Skeletal muscle tissue (tissue), 4 donors: ENCODE results near the gene CRTAC1. TPM values are rescaled to one million over a fixed set of nuclear protein-coding genes. Genes with fewer than 3 reads are reported as not detected.

Source experiments
- H3K27ac ChIP-seq: one replicate; pipeline ENCODE4 v1.7.0; 2013; ENCODE audit warnings: mild to moderate bottlenecking, low read depth, low read length, inconsistent platforms
- H3K27me3 ChIP-seq, 3 donors: one replicate each; pipeline ENCODE4 v1.7.0; 2013; ENCODE audit warnings: low read length in 3 of 3; ENCODE audit not compliant: control insufficient read depth in 3 of 3, insufficient read depth in 3 of 3
- H3K36me3 ChIP-seq, 3 donors: one replicate each; pipeline ENCODE4 v1.7.0; 2013; ENCODE audit warnings: low read length in 3 of 3; ENCODE audit not compliant: control insufficient read depth in 3 of 3, insufficient read depth in 3 of 3
- H3K4me1 ChIP-seq, 3 donors: one replicate each; pipeline ENCODE4 v1.7.0; 2013; ENCODE audit warnings: low read length in 3 of 3, mild to moderate bottlenecking in 3 of 3; ENCODE audit not compliant: control insufficient read depth in 3 of 3, insufficient read depth in 3 of 3
- H3K4me3 ChIP-seq, 3 donors: one replicate each; pipeline ENCODE4 v1.7.0; 2013; ENCODE audit warnings: low read length in 3 of 3
- H3K9ac ChIP-seq, 3 donors: one replicate each; pipeline ENCODE4 v1.7.0; 2013; ENCODE audit warnings: low read length in 3 of 3, mild to moderate bottlenecking in 3 of 3, moderate library complexity in 2 of 3, low read depth in 1 of 3
- H3K9me3 ChIP-seq, 3 donors: one replicate each; pipeline ENCODE4 v1.7.0; 2013; ENCODE audit warnings: low read length in 3 of 3; ENCODE audit not compliant: control insufficient read depth in 3 of 3
- total RNA-seq: library from RNA; depleted of rRNA; stranded (reverse); fragments of >200 nt; gene quantifications from one replicate; pipeline ENCODE4 v1.2.3, GENCODE V29; 2014
- donor health status: Osteomylitis.

CRTAC1 gene
- total RNA-seq, 1 donor from 2014 or later = 0.52 TPM

DNA sequence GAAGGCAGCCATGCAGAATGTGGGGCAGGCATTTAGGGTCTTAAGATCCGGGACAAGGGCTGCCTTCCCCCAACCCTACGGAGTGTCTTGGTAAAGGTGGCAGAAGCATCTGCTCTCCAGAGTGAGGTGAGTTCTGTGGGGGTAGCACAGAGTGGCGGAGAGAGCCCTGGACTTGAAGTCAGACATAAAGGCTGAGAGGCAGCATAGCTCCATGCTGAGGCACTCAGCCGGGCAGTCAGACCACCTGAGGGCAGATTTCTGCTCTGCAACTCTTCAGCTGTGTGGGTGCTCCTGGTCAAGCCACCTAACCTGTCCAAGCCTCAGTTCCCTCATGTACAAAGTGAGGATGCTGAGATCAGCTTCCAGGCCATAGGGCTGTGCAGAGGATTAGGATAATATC lies 81.0 kb downstream of the CRTAC1 start:
- H3K27ac ChIP-seq = no peak overlapping the region
- no peaks in the 10 kb centered on the region for H3K36me3 ChIP-seq
- H3K4me1 ChIP-seq = no peaks in the 10 kb centered on the region
- no peak overlapping the region for H3K9ac ChIP-seq
- H3K9me3 ChIP-seq = peaks cover 0 to 6% (median 0%) of the 10 kb centered on the region in 3 donors
- H3K27me3 ChIP-seq = peaks cover 5 to 8% (median 5%) of the 10 kb centered on the region in 3 donors
- no peak overlapping the region for H3K4me3 ChIP-seq

DNA sequence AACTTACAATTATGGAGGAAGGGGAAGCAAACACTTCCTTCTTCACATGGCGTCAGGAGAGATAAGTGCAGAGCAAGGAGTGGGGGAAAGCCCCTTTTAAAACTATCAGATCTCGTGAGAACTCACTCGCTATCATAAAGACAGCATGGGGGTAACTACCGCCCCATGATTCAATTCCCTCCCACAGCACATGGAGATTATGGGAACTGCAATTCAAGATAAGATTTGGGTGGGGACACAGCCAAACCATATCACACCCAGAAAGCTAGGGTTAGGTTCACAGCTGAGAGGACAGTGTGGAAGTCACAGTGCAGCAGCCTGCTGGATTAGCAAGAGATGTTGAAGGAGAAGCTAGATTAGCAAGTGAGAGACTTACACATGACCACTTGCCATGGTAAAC lies 81.6 kb downstream of the CRTAC1 start:
- H3K9me3 ChIP-seq = peaks cover 0 to 8% (median 0%) of the 10 kb centered on the region in 3 donors
- H3K27me3 ChIP-seq = peaks cover 5 to 8% (median 5%) of the 10 kb centered on the region in 3 donors
- H3K4me1 ChIP-seq = no peaks in the 10 kb centered on the region
- no peak overlapping the region for H3K4me3 ChIP-seq
- no peak overlapping the region for H3K9ac ChIP-seq
- no peak overlapping the region for H3K27ac ChIP-seq
- no peaks in the 10 kb centered on the region for H3K36me3 ChIP-seq

DNA sequence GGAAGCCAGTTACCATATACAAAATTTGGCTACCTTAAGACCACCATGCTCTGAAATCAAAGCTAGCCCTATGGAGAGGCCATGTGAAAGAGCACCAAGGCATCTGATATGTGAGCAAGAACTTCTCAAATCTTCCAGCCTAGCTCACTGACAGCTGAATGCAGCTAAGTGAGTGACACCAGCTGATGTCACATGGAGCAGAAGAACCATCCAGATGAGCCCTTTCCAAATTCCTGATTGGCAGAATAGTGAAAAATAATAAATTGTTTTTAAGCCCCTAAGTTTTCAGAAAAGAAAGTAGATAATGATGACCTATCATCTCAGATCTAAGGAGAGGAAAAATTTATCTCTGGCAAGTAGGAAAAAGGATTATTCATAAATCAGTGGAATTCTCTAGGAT lies 85.6 kb downstream of the CRTAC1 start:
- Histone ChIP-seq H3K36me3 (no peaks in the 10 kb centered on the region), H3K4me1 (no peaks in the 10 kb centered on the region), H3K9me3 (peaks cover 0 to 8% (median 0%) of the 10 kb centered on the region in 3 donors), H3K9ac (no peak overlapping the region), H3K27ac (no peak overlapping the region), H3K27me3 (peaks cover 0 to 18% (median 5%) of the 10 kb centered on the region in 3 donors), H3K4me3 (no peak overlapping the region)

DNA sequence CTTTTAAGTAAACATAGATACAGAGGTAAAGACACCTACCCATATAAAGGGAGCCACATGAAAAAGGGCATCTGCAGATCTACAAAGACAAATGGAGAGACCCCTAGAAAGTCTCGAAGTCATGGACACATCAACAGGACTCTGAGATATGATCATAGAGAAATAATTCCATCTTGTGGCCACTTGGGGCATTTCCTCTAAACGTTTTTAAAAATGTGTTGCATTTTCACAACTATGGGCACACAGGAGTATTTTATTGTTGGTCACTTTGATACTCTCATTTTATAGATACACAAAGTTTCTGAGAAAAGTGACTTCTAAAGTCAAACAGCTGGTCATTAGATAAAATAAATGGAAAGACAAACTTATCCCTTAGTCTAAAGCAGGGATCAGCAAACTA lies 87.1 kb downstream of the CRTAC1 start:
- H3K9me3 ChIP-seq = peaks cover 0 to 8% (median 0%) of the 10 kb centered on the region in 3 donors
- no peak overlapping the region for H3K27ac ChIP-seq
- H3K9ac ChIP-seq = no peak overlapping the region
- H3K4me3 ChIP-seq = no peak overlapping the region
- no peaks in the 10 kb centered on the region for H3K36me3 ChIP-seq
- H3K27me3 ChIP-seq = peaks cover 4 to 20% (median 9%) of the 10 kb centered on the region in 3 donors
- H3K4me1 ChIP-seq = no peaks in the 10 kb centered on the region

GRCh38 chr10:97940534-97940933 lies 89.9 kb downstream of the CRTAC1 start:
- peaks cover 4 to 24% (median 4%) of the 10 kb centered on the region in 3 donors for H3K27me3 ChIP-seq
- H3K36me3 ChIP-seq = no peaks in the 10 kb centered on the region
- peaks cover 0 to 4% (median 0%) of the 10 kb centered on the region in 3 donors for H3K9me3 ChIP-seq

DNA sequence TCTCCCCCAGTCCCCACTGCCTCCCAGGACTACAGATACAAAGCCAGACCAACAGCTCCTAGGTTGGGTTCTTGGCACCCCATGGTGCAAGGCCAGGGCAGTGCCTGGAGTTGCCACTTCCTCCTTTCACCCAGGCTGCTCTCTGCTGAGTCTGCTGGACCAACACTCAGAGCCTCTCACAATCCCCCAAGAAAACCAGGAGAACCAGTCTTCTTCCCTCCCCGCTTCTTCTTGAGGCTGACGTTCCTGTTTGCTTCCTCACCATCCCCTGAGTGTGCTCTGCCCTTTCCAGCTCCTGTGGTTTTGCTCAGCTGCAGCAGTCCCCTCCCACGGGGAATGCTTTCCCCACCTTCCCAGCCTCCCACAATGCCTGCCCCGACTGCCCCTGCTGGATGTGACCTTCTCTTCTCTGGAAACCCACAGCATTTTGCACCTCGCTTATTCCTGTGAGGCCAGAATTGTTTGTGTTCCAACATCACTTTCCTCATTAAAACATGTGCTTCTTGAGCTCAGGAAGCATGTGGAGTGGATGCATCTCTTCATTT lies 90.9 kb downstream of the CRTAC1 start:
- no peaks in the 10 kb centered on the region for H3K36me3 ChIP-seq
- H3K4me3 ChIP-seq = no peak overlapping the region
- peaks cover 4 to 27% (median 4%) of the 10 kb centered on the region in 3 donors for H3K27me3 ChIP-seq
- H3K9ac ChIP-seq = no peak overlapping the region
- H3K4me1 ChIP-seq = no peaks in the 10 kb centered on the region
- peaks cover 0 to 3% (median 0%) of the 10 kb centered on the region in 3 donors for H3K9me3 ChIP-seq
- H3K27ac ChIP-seq = no peak overlapping the region

More at GRCh38 chr10:97940534-97940933, 89.9 kb downstream of the CRTAC1 start:
- Histone ChIP-seq H3K9ac (no peak overlapping the region), H3K4me1 (no peaks in the 10 kb centered on the region), H3K27ac (no peak overlapping the region), H3K4me3 (no peak overlapping the region)

GRCh38 chr10:97937928-97938327 lies 92.5 kb downstream of the CRTAC1 start:
- Histone ChIP-seq H3K27ac (no peak overlapping the region), H3K4me1 (no peaks in the 10 kb centered on the region), H3K9me3 (no peaks in the 10 kb centered on the region), H3K4me3 (no peak overlapping the region), H3K9ac (no peak overlapping the region), H3K27me3 (peaks cover 4 to 27% (median 4%) of the 10 kb centered on the region in 3 donors), H3K36me3 (no peaks in the 10 kb centered on the region)

- no peak overlapping the region for H3K9ac ChIP-seq
- H3K9me3 ChIP-seq = no peaks in the 10 kb centered on the region
- no peak overlapping the region for H3K27ac ChIP-seq
- peaks cover 4 to 27% (median 4%) of the 10 kb centered on the region in 3 donors for H3K27me3 ChIP-seq
- H3K36me3 ChIP-seq = no peaks in the 10 kb centered on the region
- no peaks in the 10 kb centered on the region for H3K4me1 ChIP-seq
- H3K4me3 ChIP-seq = no peak overlapping the region
Observed at GRCh38 chr10:97937054-97937453, 93.4 kb downstream of the CRTAC1 start.

- Histone ChIP-seq H3K27me3 (peaks cover 4 to 19% (median 4%) of the 10 kb centered on the region in 3 donors), H3K4me3 (no peak overlapping the region), H3K36me3 (no peaks in the 10 kb centered on the region), H3K9ac (no peak overlapping the region), H3K27ac (no peak overlapping the region), H3K4me1 (no peaks in the 10 kb centered on the region), H3K9me3 (no peaks in the 10 kb centered on the region)
Observed at GRCh38 chr10:97936126-97936525, 94.3 kb downstream of the CRTAC1 start.

DNA sequence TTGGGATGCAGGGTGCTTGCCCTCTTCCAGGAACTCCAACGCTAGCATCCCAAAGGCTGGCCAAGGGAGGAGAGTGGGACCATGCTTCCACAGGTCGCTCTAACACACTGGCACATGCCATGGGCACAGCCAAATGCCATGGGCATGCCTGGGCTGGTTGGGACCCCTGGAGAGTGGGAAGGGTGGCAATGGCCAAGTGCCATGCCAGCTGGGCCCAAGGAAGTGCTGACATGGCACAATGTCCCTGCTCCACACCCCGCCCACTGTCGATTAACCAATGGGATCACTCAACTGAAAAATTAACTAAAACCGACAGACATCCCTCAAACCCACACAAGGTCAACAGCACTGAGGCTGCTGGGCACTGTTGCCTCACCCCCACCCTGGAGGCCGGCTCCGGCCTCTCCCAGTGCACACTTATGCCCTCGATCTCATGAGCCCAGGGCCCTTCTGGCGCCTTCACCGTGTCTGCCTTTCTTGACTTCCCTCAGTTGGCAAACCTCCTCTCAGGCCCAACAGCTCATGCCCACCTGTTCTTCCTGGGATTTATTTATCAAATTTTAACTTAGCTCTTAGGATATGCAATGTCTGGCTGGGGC lies 97.4 kb downstream of the CRTAC1 start:
- peaks cover 7 to 20% (median 8%) of the 10 kb centered on the region in 3 donors for H3K27me3 ChIP-seq
- H3K9me3 ChIP-seq = no peaks in the 10 kb centered on the region
- no peaks in the 10 kb centered on the region for H3K36me3 ChIP-seq
- no peaks in the 10 kb centered on the region for H3K4me1 ChIP-seq
- no peak overlapping the region for H3K9ac ChIP-seq
- no peak overlapping the region for H3K4me3 ChIP-seq
- no peak overlapping the region for H3K27ac ChIP-seq
